Ramos (cell line): ENCODE data around the gene NLRP3.
"Not testable (repeated sequence)": the region's sequence is repeated elsewhere in the genome, so short reads cannot be mapped to it uniquely, and the experiment has no call there.

Experiments used
- in situ Hi-C: fragments of 300-500 bp; cut with MboI; formaldehyde crosslinking; loops from one replicate; pipeline ENCODE4 v1.14.3; 2022; ENCODE audit warnings: low sequenced_read_pairs; ENCODE audit not compliant: unreplicated experiment

Gene NLRP3

GRCh38 chr1:247390116-247390791, 25.7 kb upstream of the NLRP3 start:
- in situ Hi-C loops, result loop anchor here (5.0 kb wide), 1 partner anchor 87 kb away; no protein-coding TSS in a partner anchor

DNA sequence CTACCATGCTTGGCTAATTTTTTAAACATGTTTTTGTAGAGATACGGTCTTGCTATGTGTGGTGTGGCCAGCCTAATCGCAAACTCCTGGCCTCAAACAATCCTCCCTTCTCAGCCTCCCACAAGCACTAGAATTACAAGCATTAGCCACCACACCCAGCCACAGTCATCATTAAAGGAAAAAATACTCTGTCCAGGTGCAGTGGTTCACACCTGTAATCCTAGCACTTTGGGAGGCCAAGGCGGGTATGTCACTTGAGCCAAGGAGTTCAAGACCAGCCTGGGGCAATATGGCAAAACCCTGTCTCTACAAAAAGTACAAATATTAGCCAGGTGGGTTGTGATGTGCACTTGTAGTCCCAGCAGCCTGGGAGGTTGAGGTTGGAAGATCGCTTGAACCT, 25.0 kb upstream of the NLRP3 start:
- in situ Hi-C loops, result loop anchor here (5.0 kb wide), 1 partner anchor 86 kb away; no protein-coding TSS in a partner anchor

DNA sequence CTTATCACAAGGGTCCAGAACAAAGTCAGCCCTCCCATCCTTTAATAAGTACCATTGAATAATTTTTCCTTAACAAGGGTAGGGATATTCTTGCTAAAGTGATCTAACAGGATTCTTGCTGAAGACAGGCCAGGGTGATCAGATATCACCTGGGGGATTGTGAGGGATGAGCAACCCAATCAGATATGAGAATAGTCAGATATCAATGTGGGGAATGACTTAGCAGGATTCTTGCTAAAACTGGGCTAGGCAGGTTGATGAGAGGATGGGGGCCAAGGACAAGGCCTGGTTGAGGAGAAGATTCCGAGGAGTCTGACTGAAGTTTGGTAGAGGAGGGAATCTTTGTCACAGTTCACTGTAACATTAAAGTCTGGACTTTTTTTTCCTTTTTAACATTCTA, 23.9 kb upstream of the NLRP3 start:
- in situ Hi-C loops, result loop anchor here (5.0 kb wide), 1 partner anchor 85 kb away; no protein-coding TSS in a partner anchor

- in situ Hi-C loops, result not testable (repeated sequence)
These were observed 20.9 kb upstream of the NLRP3 start for GRCh38 chr1:247395075-247395474.

- in situ Hi-C loops, result no loop called here
These were observed 15.3 kb upstream of the NLRP3 start for GRCh38 chr1:247400685-247401084.

- in situ Hi-C loops, result no loop called here
These were observed 14.5 kb upstream of the NLRP3 start for GRCh38 chr1:247401310-247402119.

DNA sequence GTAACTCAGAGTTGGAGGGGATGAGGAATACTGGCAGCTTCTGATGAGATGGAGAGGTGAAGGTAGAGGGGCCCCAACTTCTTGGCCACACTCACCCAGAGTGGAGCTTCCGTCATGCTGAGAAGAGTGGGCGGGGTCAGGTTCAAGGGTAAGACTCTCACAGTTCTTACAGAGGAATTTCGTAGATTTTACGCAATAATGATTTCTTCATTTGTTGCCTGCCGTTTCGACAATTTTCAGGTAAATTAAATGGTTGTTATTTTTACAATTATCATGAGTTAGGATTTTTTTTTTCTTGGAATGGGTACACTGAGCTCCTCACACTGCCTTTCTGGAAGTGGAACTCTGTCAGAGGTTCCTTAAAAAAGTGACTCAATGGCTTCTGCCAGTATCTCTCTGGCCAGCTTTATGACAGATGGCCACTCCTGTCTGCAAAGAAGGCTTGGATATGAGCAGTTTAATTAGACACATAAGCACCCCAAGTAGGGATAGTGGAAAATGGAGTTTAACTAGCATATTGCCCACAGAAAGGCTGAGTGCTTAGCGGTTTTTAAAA, 13.8 kb upstream of the NLRP3 start:
- in situ Hi-C loops, result no loop called here

DNA sequence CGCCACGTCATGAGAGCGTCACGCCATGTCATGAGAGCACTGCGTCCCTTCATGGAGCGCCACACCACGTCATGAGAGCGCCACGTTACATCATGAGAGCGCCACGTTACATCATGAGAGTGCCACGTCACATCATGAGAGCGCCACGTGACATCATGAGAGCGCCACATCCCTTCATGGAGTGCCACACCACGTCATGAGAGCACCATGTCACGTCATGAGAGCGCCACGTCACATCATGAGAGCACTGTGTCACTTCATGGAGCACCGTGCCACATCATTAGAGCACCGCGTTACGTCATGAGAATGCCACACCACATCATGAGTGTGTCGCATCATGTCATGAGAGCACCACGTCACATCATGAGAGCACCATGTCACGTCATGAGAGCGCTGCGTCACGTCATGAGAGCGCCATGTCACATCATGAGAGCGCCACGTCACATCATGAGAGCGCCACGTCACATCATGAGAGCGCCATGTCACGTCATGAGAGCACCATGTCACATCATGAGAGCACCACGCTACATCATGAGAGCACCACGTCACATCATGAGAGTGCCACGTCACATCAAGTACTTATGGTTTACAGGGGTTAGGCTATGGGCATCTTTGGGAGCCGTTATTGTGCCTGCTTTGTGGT, 9.8 kb upstream of the NLRP3 start:
- in situ Hi-C loops, result no loop called here

GRCh38 chr1:247407180-247407616, 8.8 kb upstream of the NLRP3 start:
- in situ Hi-C loops, result no loop called here

- in situ Hi-C loops, result no loop called here
These were observed 7.9 kb upstream of the NLRP3 start for GRCh38 chr1:247408100-247408499.

DNA sequence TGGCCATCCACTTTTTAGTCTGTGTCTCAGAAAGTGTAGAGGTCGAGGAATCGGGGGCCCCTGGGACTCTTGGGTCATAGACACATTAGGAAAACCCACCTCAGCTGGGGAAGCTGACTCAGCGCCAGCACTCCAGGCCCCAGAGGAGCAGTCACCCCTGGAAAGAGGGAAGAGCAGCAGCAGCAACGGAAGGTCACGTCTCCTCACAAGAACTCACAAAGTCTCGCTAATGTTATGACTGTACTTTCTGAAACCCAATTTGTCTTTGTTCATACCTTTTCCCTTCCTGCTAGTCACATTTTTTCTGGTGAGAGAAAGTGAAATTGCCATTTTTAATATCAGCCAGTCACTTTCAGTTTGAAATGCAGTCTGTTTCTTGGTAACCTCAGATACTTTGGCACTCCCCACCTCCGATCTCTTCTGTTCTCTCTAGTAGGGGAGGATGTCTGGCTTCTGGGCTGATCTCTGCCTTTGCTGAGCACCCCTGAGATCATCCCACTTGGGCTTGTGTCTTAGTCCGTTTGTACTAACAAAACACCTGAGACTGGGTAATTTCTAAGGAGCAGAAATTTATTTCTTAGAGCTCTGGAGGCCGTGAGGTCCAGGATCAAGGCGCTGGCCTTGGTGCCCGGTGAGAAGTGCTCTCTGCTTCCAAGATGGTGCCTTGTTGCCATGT, 6.0 kb upstream of the NLRP3 start:
- in situ Hi-C loops, result no loop called here

GRCh38 chr1:247411621-247412327, 4.2 kb upstream of the NLRP3 start:
- in situ Hi-C loops, result no loop called here

DNA sequence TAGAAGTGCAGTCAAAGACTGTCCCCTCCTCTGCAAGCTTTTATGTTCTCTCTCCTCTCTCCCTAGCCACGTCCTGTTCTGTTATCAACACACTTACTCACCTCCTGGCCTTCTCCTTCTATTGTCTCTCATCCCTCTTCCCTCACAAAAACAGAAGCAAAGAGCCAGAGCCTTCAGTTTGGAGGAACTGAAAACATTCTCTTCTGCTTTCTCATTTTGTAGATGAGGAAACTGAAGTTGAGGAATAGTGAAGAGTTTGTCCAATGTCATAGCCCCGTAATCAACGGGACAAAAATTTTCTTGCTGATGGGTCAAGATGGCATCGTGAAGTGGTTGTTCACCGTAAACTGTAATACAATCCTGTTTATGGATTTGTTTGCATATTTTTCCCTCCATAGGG, 1.9 kb downstream of the NLRP3 start:
- in situ Hi-C loops, result no loop called here

DNA sequence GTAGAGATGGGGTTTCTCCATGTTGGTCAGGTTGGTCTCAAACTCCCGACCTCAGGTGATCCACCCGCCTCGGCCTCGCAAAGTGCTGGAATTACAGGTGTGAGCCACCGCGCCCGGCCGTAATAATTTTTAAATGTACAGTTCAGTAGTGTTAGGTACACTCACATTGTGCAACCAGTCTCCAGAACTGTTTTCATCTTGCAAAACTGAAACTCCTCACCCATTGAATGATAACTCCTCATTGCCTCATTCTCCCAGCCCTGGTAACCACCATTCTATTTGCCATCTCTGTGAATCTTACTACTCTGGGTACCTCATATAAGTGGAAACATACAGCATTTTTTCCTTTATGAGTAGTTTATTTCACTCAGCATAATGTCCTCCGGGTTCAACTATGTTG, 3.4 kb downstream of the NLRP3 start:
- in situ Hi-C loops, result no loop called here

DNA sequence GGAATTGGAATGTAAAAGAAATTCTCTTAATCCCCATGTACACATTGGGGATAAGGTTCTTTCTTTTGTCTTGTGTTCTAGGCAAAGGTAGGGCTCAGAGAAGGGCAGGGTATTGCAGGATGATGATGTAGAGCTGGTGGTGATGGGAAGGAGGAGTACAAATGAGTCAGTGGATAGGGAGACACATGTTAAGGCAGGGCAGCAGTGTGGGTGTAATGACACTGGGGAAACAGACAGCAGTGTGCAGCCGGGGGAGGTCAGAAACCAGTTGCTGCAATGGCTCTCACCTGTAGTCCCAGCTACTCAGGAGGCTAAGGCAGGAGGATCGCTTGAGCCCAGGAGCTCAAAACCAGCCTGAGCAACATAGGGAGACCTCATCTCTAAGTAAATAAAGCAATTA, 5.1 kb downstream of the NLRP3 start:
- in situ Hi-C loops, result no loop called here

DNA sequence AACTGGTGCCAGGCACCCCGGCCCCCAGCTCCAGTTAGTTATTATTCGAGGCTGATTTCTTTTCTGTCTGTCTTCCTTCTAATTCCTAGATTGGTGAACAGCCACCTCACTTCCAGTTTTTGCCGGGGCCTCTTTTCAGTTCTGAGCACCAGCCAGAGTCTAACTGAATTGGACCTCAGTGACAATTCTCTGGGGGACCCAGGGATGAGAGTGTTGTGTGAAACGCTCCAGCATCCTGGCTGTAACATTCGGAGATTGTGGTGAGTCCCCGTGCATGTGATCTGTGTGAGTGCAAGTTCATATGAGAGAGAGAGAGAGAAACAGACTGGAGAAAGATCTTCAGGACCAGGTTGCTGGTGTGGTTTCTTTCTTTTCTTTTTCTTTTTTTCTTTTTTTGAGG, 13.5 kb downstream of the NLRP3 start:
- in situ Hi-C loops, result no loop called here

- in situ Hi-C loops, result no loop called here
These were observed 14.5 kb downstream of the NLRP3 start for GRCh38 chr1:247430434-247430833.

DNA sequence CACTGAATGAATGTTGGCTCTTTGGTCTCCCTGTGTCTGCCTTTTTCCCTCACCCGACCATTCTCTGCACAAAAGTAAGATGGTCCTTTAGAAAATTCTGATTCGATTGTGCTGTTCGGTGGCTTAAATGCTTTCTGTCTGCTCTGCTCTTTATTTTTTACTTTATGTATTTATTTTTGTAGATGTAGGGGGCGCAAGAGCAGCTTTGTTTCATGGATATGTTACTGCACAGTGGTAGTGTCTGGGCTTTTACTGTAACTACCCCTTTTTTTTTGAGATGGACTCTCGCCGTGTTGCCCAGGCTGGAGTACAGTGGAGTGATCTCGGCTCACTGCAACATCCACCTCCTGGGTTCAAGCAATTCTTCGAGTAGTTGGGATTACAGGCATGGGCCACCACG, 15.7 kb downstream of the NLRP3 start:
- in situ Hi-C loops, result no loop called here

DNA sequence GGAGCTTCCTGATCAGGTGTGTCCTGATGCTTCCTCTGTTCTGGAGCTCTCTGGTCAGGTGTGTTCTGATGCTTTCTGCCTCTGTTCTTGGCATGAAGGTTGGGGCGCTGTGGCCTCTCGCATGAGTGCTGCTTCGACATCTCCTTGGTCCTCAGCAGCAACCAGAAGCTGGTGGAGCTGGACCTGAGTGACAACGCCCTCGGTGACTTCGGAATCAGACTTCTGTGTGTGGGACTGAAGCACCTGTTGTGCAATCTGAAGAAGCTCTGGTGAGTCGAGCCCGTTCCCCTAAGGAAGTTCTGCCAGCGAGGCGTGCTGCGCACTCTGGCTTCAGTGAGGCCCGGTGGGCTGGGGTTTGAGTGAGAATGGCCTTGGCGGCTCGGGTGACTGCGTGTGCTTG, 18.0 kb downstream of the NLRP3 start:
- in situ Hi-C loops, result no loop called here
